ENCODE data around the gene MED4.
A peak's percentile ranks its signal among the peaks of the same experiment; 100 is the strongest.

MED4 gene, protein sequence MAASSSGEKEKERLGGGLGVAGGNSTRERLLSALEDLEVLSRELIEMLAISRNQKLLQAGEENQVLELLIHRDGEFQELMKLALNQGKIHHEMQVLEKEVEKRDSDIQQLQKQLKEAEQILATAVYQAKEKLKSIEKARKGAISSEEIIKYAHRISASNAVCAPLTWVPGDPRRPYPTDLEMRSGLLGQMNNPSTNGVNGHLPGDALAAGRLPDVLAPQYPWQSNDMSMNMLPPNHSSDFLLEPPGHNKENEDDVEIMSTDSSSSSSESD

DNA sequence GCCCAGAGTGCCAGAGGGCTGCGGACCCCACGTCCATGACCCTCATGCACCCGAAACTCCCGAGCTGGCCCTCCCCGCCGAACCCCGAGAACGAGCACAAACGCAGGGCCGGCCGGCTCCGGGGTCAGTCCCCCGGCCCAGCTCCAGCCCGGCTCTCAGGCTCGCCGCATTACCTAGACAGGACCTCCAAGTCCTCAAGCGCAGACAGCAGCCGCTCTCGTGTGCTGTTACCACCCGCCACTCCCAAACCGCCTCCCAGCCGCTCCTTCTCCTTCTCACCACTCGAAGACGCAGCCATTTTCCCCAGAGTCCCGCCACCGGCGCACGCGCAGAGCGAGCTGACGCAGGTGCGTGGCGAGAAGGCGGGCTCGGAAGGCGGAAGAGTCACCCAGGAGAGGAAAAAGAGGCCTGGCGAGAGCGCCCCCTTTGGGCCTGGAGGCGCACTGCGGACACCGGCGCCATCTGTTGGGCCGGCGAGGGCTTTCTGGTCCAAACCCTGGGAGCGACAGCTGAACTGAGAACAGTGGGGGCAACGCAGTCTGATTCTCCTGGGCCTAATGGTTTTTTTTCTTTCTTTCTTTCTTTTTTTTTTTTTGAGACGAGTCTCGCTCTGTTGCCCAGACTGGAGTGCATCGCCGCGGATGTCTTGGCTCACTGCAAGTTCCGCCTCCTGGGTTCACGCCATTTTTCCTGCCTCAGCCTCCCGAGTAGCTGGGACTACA lies at the start of gene MED4:
MED4 (minus strand) TSS at position 324 of the 722 bp plus-strand sequence; CDS start at position 298, 26 bp downstream.
- DNase-seq (ENCODE audit: insufficient read length, low spot score) (peak; percentile 67), FAIRE-seq (peak; percentile 61)
- TF ChIP-seq POLR2A (IDR thresholded peaks at IDR 0.05; ENCODE audit: low read depth, low read length): peak; percentile 85

DNA sequence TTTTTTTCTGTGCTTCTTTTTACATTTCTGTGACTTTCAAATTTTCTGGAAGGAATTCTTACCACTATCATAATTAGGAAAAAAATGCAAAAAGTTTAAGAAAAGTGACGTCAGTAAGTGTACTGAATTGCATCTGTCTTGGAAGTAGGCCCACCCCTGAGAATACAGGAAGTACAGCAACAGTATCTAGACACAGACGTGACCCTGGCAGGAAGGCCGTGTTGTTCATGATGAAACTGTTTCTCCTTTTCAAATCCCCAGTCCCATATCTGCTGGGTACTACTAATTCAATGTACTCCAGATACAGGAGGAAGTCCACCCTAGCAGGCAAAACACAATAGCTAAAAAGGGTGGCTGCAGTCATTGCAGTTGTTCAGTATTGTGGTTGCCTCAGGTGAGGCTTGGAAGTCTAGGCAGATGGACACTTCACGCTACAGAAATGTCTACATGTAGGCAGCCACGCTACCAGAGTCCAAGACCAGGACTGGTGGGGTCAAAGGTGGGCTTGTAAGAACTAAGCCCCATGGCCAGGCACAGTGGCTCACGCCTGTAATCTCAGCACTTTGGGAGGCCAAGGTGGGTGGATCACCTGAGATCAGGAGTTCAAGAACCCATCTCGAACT lies 49.6 kb upstream of the MED4 start:
- FAIRE-seq (no peak), DNase-seq (ENCODE audit: insufficient read length, low spot score) (no peak)

DNA sequence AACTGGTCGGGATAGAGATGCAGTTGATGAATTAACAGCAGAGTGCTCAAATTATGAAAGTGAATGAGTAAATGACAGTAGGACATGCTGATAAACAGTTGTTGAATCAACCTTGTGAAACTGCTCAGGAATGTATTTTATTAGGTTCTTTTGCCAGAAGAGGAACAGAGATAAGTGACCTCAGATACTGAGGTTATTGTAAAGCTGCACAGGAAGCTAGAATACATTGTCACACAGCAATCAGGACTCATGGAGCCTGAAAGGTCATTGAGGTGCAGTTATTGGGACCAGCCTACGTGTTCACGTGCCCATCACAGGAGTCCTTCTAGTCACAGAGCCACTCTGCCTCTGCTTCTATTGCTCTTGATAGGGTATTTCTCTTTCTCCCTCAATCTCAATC lies 47.5 kb upstream of the MED4 start:
- DNase-seq (ENCODE audit: insufficient read length, low spot score): no peak
- no peak for FAIRE-seq
- no peak for TF ChIP-seq POLR2A (IDR thresholded peaks at IDR 0.05; ENCODE audit: low read depth, low read length)

More for the DNA sequence above, 49.6 kb upstream of the MED4 start:
- no peak for TF ChIP-seq POLR2A (IDR thresholded peaks at IDR 0.05; ENCODE audit: low read depth, low read length)

GRCh38 chr13:48138270-48138669 lies 43.4 kb upstream of the MED4 start:
- FAIRE-seq: no peak

DNA sequence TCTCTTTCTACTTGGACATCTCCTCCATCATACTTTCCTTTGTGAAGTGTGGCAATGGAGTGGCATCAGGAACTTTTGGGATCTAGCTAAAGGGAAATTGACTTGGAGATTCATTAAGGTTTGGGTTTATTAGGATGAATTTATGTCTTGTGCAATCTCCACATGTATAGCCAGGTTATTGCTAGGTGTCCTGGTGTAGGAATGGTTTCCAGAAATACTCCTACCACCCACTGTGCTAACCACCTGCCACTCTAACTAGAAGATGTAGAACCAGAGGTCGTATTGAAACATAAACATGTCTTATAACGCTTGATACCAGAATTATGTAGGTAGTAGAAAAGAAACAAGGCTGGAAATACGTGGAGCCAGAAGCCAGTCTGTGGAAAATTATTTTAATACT lies 38.1 kb upstream of the MED4 start:
- DNase-seq (ENCODE audit: insufficient read length, low spot score) (no peak), FAIRE-seq (no peak)
- TF ChIP-seq POLR2A (IDR thresholded peaks at IDR 0.05; ENCODE audit: low read depth, low read length): no peak

More at GRCh38 chr13:48138270-48138669, 43.4 kb upstream of the MED4 start:
- no peak for DNase-seq (ENCODE audit: insufficient read length, low spot score)
- no peak for TF ChIP-seq POLR2A (IDR thresholded peaks at IDR 0.05; ENCODE audit: low read depth, low read length)

- no peak for FAIRE-seq
- no peak for TF ChIP-seq POLR2A (IDR thresholded peaks at IDR 0.05; ENCODE audit: low read depth, low read length)
These were observed 36.6 kb upstream of the MED4 start for GRCh38 chr13:48131533-48131932.

DNA sequence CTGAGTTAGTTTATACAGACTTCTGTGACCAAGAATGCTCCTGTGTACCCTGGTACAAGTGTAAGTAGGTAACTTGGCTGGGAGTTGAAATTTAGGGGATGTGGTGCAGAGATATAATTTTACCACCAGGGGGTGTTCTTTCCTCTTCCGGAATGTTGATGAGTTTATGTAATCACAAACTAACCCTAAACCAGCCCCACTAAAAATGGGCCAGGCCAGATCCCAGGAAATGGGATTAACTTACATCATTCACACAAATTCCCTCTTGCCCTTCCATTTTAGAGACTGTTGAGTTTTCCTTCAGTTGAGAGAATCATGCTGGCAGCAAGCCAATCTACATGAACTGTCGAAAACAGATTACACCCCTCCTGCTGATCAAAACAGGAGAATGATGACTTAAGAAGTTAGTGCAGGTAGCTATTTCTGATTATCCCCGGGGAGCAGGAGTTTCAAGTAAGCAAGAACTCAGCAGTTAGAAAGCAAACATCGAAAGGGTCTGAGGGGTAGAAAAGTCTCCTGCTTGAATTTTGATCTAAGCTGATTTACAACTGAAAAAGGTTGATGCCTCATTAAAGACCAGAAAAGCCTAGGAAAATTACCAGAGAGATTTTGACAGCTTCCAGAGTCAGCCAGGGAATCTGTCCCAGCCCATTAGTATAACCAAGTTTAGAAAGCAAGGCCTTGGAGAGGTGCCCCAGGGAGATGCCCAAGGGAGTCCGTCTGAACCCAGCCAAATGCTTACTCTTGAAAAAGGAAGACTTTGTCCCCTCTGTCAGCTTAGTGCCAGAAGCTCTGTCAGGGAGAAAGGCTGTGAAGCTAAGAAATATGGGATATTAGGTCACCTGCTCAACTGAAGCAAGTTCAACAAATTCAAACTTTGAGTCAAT lies 32.3 kb upstream of the MED4 start:
- no peak for TF ChIP-seq POLR2A (IDR thresholded peaks at IDR 0.05; ENCODE audit: low read depth, low read length)
- DNase-seq (ENCODE audit: insufficient read length, low spot score) (peak; percentile 22), FAIRE-seq (peak; percentile 50)

More at GRCh38 chr13:48131533-48131932, 36.6 kb upstream of the MED4 start:
- DNase-seq (ENCODE audit: insufficient read length, low spot score): no peak

GRCh38 chr13:48125794-48126228 lies 30.9 kb upstream of the MED4 start:
- TF ChIP-seq POLR2A (IDR thresholded peaks at IDR 0.05; ENCODE audit: low read depth, low read length): no peak
- DNase-seq (ENCODE audit: insufficient read length, low spot score) (no peak), FAIRE-seq (no peak)

DNA sequence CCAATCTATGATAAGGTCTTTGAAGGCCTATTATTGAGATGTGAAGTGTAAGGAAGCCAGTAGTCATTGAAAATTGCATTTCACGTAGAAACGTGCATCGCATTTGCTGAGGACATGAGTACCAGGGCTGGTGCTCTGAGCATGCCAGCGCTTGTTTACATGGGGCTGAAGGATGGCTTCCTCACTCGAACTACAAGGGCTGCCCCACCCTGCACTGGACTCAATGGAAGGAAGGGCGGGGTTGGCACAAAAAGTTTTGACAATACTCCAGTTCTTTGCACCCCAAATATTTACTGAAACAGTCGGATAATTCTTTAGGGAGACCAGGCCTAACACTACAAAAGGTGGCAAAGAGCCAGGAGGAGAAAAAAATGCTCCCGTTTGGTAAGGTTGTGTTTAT lies 28.9 kb upstream of the MED4 start:
- DNase-seq (ENCODE audit: insufficient read length, low spot score): no peak
- FAIRE-seq: no peak
- no peak for TF ChIP-seq POLR2A (IDR thresholded peaks at IDR 0.05; ENCODE audit: low read depth, low read length)

GRCh38 chr13:48121733-48122132 lies 26.8 kb upstream of the MED4 start:
- FAIRE-seq: no peak
- TF ChIP-seq POLR2A (IDR thresholded peaks at IDR 0.05; ENCODE audit: low read depth, low read length): no peak

DNA sequence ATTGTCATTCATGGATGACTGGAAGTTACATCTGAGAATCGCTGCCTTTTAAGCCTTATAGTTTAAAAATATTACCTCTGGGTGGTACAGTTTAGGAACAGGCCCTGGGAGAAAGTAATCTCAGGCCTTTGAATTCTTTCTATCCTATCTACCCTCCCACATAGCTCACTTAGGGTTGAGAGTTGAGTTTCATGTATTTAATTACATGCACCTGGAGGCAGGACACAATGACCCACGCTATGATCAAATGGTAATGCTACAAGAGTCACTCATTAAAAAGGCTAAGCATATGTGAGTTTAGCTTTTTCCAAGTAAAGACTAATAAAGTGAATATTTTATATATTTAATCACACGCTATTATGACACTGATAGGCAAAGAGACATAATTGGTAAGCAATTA lies 25.3 kb upstream of the MED4 start:
- DNase-seq (ENCODE audit: insufficient read length, low spot score) (no peak), FAIRE-seq (no peak)
- no peak for TF ChIP-seq POLR2A (IDR thresholded peaks at IDR 0.05; ENCODE audit: low read depth, low read length)

More at GRCh38 chr13:48121733-48122132, 26.8 kb upstream of the MED4 start:
- DNase-seq (ENCODE audit: insufficient read length, low spot score): no peak

GRCh38 chr13:48118030-48118429 lies 23.1 kb upstream of the MED4 start:
- no peak for FAIRE-seq

DNA sequence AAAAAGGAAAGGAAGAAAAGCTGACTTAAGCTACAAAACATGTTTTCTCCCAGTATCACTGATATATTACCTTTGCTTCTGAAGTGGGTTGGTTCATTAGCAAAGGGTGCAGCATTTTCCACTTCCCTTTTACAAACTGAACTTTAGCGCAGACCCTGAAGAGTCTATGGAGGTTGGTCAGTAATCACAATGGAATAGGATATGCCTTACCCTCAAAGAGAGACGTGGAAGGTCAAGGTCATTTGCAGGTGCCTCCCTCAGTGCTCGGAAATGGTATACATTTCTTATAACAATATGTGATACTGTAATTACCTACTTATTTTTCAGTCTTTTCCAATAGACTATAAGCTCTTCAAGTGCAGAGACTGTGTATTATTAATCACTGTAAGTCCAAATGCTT lies 21.9 kb upstream of the MED4 start:
- DNase-seq (ENCODE audit: insufficient read length, low spot score): no peak
- no peak for TF ChIP-seq POLR2A (IDR thresholded peaks at IDR 0.05; ENCODE audit: low read depth, low read length)
- FAIRE-seq: no peak

More at GRCh38 chr13:48118030-48118429, 23.1 kb upstream of the MED4 start:
- DNase-seq (ENCODE audit: insufficient read length, low spot score): no peak
- no peak for TF ChIP-seq POLR2A (IDR thresholded peaks at IDR 0.05; ENCODE audit: low read depth, low read length)
